Hepatic stellate cell (primary cell): Measurements from ENCODE around the gene NDUFB7.

Experiments used
- DNase-seq: peaks from one replicate; pipeline ENCODE4 v3.0.0; 2011; ENCODE audit warnings: low spot score

Gene NDUFB7

GRCh38 chr19:14520543-14520942 is 51.3 kb downstream of the NDUFB7 start:
- DNase-seq = no peak

DNA sequence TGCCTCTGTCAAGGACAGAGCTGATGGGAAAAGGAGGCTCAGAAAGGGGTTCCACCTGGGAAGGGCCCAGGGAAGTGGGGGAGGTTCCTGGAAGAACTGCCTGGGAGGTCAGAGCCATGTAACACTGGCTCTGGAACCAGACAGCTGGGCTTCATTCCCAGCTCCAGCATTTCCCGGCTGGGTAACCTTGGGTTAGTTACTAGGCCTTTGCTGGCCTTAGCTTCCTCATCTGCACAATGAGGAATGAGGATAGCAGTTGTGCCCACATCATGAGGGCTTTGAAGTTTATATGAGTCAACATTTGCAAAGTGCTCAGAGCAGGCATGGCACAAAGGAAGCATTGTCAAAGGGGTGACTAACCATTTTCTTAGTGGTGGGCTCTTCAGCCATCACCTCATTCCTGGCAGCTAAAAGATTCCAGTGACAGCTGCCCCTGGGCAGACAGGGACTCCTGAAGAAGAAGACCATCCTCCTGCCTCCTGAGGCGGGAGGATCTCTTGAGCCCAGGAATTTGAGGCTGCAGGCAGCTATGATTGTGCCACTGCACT is 51.9 kb downstream of the NDUFB7 start:
- no peak for DNase-seq

- DNase-seq = no peak
Observed at GRCh38 chr19:14519245-14519859, 52.5 kb downstream of the NDUFB7 start.

DNA sequence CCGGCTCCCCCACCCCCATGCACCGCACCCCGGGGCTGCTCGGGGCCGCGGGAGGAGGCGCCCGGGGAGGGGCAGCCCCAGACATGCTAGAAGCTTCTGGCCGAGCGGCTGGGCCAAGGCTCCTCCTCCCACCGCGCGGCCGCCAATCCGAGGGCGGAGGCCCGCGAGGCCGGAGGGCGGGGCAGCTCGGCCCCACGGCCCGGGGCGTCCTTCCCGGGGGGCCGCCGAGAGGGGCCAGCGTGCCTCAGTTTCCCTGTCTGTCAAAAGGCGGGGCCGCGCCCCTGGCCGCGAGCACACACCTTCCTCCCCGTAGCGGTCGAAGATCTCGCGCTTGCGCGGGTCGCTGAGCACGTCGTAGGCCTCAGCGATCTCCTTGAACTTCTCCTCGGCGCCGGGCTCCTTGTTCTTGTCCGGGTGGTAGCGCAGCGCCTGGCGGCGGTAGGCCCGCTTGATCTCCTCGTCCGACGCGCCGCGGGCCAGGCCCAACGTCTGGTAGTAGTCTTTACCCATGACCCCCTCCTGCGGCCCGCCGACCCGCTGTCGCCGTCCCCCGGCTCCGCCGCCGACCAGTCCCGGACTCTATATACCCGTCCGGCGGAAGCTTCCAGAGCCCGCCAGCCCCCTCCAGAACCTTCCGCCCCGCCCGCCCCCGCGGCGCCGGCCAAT is 53.9 kb downstream of the NDUFB7 start, which contains the start of gene DNAJB1:
Gene DNAJB1, minus strand, starts transcription at position 558 of the 666 bp plus-strand sequence. Its CDS starts 48 bp downstream, at position 510.
- DNase-seq = peak; percentile 90

- DNase-seq = peak; percentile 42
Observed at GRCh38 chr19:14517446-14517839, 54.4 kb downstream of the NDUFB7 start.

DNA sequence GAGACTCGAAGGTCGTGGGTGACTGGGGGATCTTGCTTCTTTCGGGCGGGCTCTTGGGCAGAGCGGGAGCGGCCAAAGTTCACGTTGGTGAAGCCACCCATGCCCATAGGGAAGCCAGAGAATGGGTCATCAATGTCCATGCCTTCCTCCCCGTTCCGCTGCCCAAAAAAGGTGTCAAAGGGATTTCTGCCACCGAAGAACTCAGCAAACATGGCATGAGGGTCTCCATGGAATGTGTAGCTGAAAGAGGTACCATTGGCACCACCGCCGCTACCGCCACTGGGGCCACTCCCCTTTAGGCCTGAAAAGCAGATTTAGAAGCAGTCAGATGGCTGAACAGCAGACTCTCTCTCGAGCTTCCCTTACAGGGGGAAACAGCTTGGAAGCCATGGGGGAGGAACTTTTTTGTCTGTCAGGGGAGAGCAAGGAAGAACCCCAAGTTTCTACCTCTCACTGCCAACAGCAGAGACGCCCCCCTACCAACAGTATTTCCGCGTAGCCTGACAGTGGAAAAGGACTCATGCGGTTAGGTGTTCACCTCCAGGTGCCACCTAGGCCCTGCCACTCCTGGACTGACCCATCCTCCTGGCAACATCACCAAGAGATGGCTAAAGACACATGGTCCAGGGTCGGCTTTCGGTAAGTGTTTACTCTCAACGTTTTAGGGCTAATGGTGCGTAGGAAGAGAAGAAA is 55.0 kb downstream of the NDUFB7 start:
- no peak for DNase-seq
